Activated CD8-positive, alpha-beta T cell treated with anti-CD3 and anti-CD28 coated beads, Interleukin-2, amount 10 ng/mL, durations not matched to agents 7 days and 5 days (primary cell): ENCODE results near the gene OR6J1. TPM values are rescaled to one million over a fixed set of nuclear protein-coding genes. Genes with fewer than 3 reads are reported as not detected.

ENCODE experiments used
- ATAC-seq: fragments of 150-1000 bp; cut with Tn5 transposase; one replicate; pipeline ENCODE4 v1.10.0; 2021; ENCODE audit warnings: moderate library complexity
- CTCF ChIA-PET: fragments of 350-600 bp; sonication (Branson Sonifier 250); formaldehyde crosslinking; loops from one replicate; lab custom pipeline; 2021; ENCODE audit warnings: antibody characterized with exemption; lab: Charles Lee
- POLR2A ChIA-PET: fragments of 350-600 bp; sonication (Branson Sonifier 250); formaldehyde crosslinking; loops from one replicate; lab custom pipeline; 2021; ENCODE audit warnings: antibody characterized with exemption; lab: Charles Lee
- DNase-seq: peaks from one replicate; pipeline ENCODE4 v3.0.0-alpha.2; 2020
- H3K27ac Mint-ChIP-seq: one replicate; pipeline ENCODE4 v1.8.0; 2021; ENCODE audit warnings: mild to moderate bottlenecking, mixed read lengths
- H3K27me3 Mint-ChIP-seq: one replicate; pipeline ENCODE4 v1.8.0; 2021; ENCODE audit warnings: low read depth, mixed read lengths
- H3K36me3 Mint-ChIP-seq: one replicate; pipeline ENCODE4 v1.8.0; 2021; ENCODE audit warnings: low read depth, mixed read lengths
- H3K4me1 Mint-ChIP-seq: one replicate; pipeline ENCODE4 v1.8.0; 2021; ENCODE audit warnings: low read depth, mixed read lengths
- H3K4me3 Mint-ChIP-seq: one replicate; pipeline ENCODE4 v1.8.0; 2021; ENCODE audit warnings: mild to moderate bottlenecking, mixed read lengths
- H3K9me3 Mint-ChIP-seq: one replicate; pipeline ENCODE4 v1.8.0; 2022; ENCODE audit warnings: mixed read lengths; ENCODE audit not compliant: insufficient read depth
- total RNA-seq, 2 experiments: library from RNA; stranded (reverse); gene quantifications; one replicate each; pipeline ENCODE4 v1.2.3, GENCODE V29; 2021

The OR6J1 gene
- total RNA-seq, 2 experiments from 2014 or later, result not detected

GRCh38 chr14:22601996-22602395, 42.2 kb downstream of the OR6J1 start:
- H3K27ac Mint-ChIP-seq, result no peak overlapping the region
- H3K9me3 Mint-ChIP-seq, result no peaks in the 10 kb centered on the region
- no peak for ATAC-seq
- ChIA-PET CTCF (interaction anchor here (0.8 to 5.1 kb wide), 5 partner anchors 12 to 750 kb away, joined by 3 to 64 read pairs (median 3); partner anchors contain the start of gene DAD1), POLR2A (interaction anchor here (5.4 kb wide), 1 partner anchor 13 kb away, joined by 42 read pairs; the partner anchor contains the start of gene DAD1)
- DNase-seq, result no peak
- H3K27me3 Mint-ChIP-seq, result peaks cover 2% of the 10 kb centered on the region
- no peak overlapping the region for H3K4me3 Mint-ChIP-seq
- peaks cover 23% of the 10 kb centered on the region for H3K36me3 Mint-ChIP-seq
- H3K4me1 Mint-ChIP-seq, result peaks cover 30% of the 10 kb centered on the region

GRCh38 chr14:22601456-22601855, 42.7 kb downstream of the OR6J1 start:
- Mint-ChIP-seq H3K4me3 (no peak overlapping the region), H3K36me3 (peaks cover 20% of the 10 kb centered on the region), H3K27me3 (peaks cover 5% of the 10 kb centered on the region), H3K4me1 (peaks cover 30% of the 10 kb centered on the region), H3K27ac (no peak overlapping the region), H3K9me3 (no peaks in the 10 kb centered on the region)
- no peak for DNase-seq
- no peak for ATAC-seq
- CTCF ChIA-PET, result interaction anchor here (0.8 to 5.1 kb wide), 6 partner anchors 11 to 750 kb away, joined by 3 to 64 read pairs (median 4); partner anchors contain the start of gene DAD1
- POLR2A ChIA-PET, result interaction anchor here (5.4 kb wide), 1 partner anchor 12 kb away, joined by 42 read pairs; the partner anchor contains the start of gene DAD1

- ATAC-seq, result no peak
- H3K36me3 Mint-ChIP-seq, result peaks cover 18% of the 10 kb centered on the region
- ChIA-PET POLR2A (interaction anchor here (0.6 to 5.4 kb wide), 4 partner anchors 11 to 183 kb away, joined by 3 to 42 read pairs (median 3); partner anchors contain the start of genes DAD1 and OXA1L), CTCF (interaction anchor here (0.6 to 5.1 kb wide), 6 partner anchors 10 to 622 kb away, joined by 3 to 64 read pairs (median 7); partner anchors contain the start of gene DAD1)
- H3K27me3 Mint-ChIP-seq, result peaks cover 9% of the 10 kb centered on the region
- no peak overlapping the region for H3K27ac Mint-ChIP-seq
- no peak overlapping the region for H3K4me3 Mint-ChIP-seq
- H3K9me3 Mint-ChIP-seq, result no peaks in the 10 kb centered on the region
- peaks cover 30% of the 10 kb centered on the region for H3K4me1 Mint-ChIP-seq
- no peak for DNase-seq
Observed at GRCh38 chr14:22600027-22600426, 44.1 kb downstream of the OR6J1 start.

- ChIA-PET POLR2A (interaction anchor here (0.6 to 5.4 kb wide), 3 partner anchors 10 to 167 kb away, joined by 3 to 42 read pairs (median 10); partner anchors contain the start of genes DAD1 and OXA1L), CTCF (interaction anchor here (0.6 to 5.1 kb wide), 16 partner anchors 8 to 621 kb away, joined by 3 to 64 read pairs (median 4); partner anchors contain the start of genes DAD1 and PRMT5)
- peaks cover 15% of the 10 kb centered on the region for H3K27me3 Mint-ChIP-seq
- peak overlapping the region; percentile 92 for H3K4me3 Mint-ChIP-seq
- DNase-seq (no peak), ATAC-seq (no peak)
- H3K4me1 Mint-ChIP-seq, result peaks cover 30% of the 10 kb centered on the region
- no peaks in the 10 kb centered on the region for H3K9me3 Mint-ChIP-seq
- H3K27ac Mint-ChIP-seq, result no peak overlapping the region
- peaks cover 18% of the 10 kb centered on the region for H3K36me3 Mint-ChIP-seq
Observed at GRCh38 chr14:22599349-22599748, 44.8 kb downstream of the OR6J1 start.

GRCh38 chr14:22598896-22599244, 45.3 kb downstream of the OR6J1 start:
- CTCF ChIA-PET, result interaction anchor here (0.6 to 5.1 kb wide), 17 partner anchors 8 to 620 kb away, joined by 3 to 64 read pairs (median 3); partner anchors contain the start of genes DAD1 and PRMT5
- peak overlapping the region; percentile 84 for H3K27ac Mint-ChIP-seq
- H3K4me1 Mint-ChIP-seq, result peaks cover 30% of the 10 kb centered on the region
- peaks cover 18% of the 10 kb centered on the region for H3K27me3 Mint-ChIP-seq
- peak; percentile 43 for DNase-seq
- POLR2A ChIA-PET, result interaction anchor here (0.7 to 5.4 kb wide), 6 partner anchors 9 to 172 kb away, joined by 3 to 42 read pairs (median 4); partner anchors contain the start of genes DAD1 and OXA1L
- peak overlapping the region; percentile 92 for H3K4me3 Mint-ChIP-seq
- H3K36me3 Mint-ChIP-seq, result peaks cover 16% of the 10 kb centered on the region
- no peaks in the 10 kb centered on the region for H3K9me3 Mint-ChIP-seq
- ATAC-seq, result peak; percentile 53

- peak; percentile 91 for ATAC-seq
- Mint-ChIP-seq H3K27ac (peak within 1 kb of the TSS; percentile 84), H3K36me3 (peaks cover 14% of the 10 kb centered on the region), H3K27me3 (peaks cover 19% of the 10 kb centered on the region), H3K4me3 (peak within 1 kb of the TSS; percentile 92), H3K9me3 (no peaks in the 10 kb centered on the region), H3K4me1 (peaks cover 30% of the 10 kb centered on the region)
- CTCF ChIA-PET, result interaction anchor here (0.7 to 5.1 kb wide), 19 partner anchors 8 to 620 kb away, joined by 3 to 64 read pairs (median 3); partner anchors contain the start of genes DAD1 and PRMT5
- POLR2A ChIA-PET, result interaction anchor here (0.7 to 5.4 kb wide), 7 partner anchors 9 to 217 kb away, joined by 3 to 42 read pairs (median 3); partner anchors contain the start of genes DAD1, OXA1L and SLC7A7
- peak; percentile 77 for DNase-seq
Observed at GRCh38 chr14:22598099-22598895, 45.9 kb downstream of the OR6J1 start, which contains the start of gene ABHD4. ABHD4 (plus strand) TSS chr14:22598300; CDS start chr14:22598307, 7 bp downstream.

GRCh38 chr14:22597771-22598098, 46.4 kb downstream of the OR6J1 start:
- Mint-ChIP-seq H3K4me3 (peak overlapping the region; percentile 92), H3K27ac (peak overlapping the region; percentile 51), H3K27me3 (peaks cover 20% of the 10 kb centered on the region), H3K36me3 (peaks cover 10% of the 10 kb centered on the region), H3K4me1 (peaks cover 30% of the 10 kb centered on the region), H3K9me3 (no peaks in the 10 kb centered on the region)
- CTCF ChIA-PET, result interaction anchor here (0.7 to 5.1 kb wide), 6 partner anchors 8 to 522 kb away, joined by 3 to 64 read pairs (median 4); partner anchors contain the start of gene DAD1
- ATAC-seq (no peak), DNase-seq (no peak)
- POLR2A ChIA-PET, result interaction anchor here (0.9 to 5.4 kb wide), 4 partner anchors 9 to 217 kb away, joined by 3 to 42 read pairs (median 7); partner anchors contain the start of genes DAD1, OXA1L and SLC7A7

- Mint-ChIP-seq H3K27me3 (peaks cover 20% of the 10 kb centered on the region), H3K9me3 (no peaks in the 10 kb centered on the region), H3K4me3 (peak overlapping the region; percentile 92), H3K27ac (no peak overlapping the region), H3K4me1 (peaks cover 30% of the 10 kb centered on the region), H3K36me3 (peaks cover 5% of the 10 kb centered on the region)
- POLR2A ChIA-PET, result interaction anchor here (0.9 to 5.4 kb wide), 4 partner anchors 8 to 218 kb away, joined by 3 to 42 read pairs (median 4); partner anchors contain the start of genes DAD1 and SLC7A7
- DNase-seq (no peak), ATAC-seq (no peak)
- CTCF ChIA-PET, result interaction anchor here (0.7 to 5.1 kb wide), 8 partner anchors 7 to 523 kb away, joined by 3 to 64 read pairs (median 3); partner anchors contain the start of gene DAD1
Observed at GRCh38 chr14:22597265-22597664, 46.9 kb downstream of the OR6J1 start.

- Mint-ChIP-seq H3K4me1 (peaks cover 25% of the 10 kb centered on the region), H3K27me3 (peaks cover 22% of the 10 kb centered on the region), H3K9me3 (no peaks in the 10 kb centered on the region), H3K27ac (no peak overlapping the region), H3K4me3 (no peak overlapping the region), H3K36me3 (no peaks in the 10 kb centered on the region)
- POLR2A ChIA-PET, result interaction anchor here (1.1 to 1.5 kb wide), 2 partner anchors 26 to 333 kb away, joined by 3 read pairs; partner anchors contain the start of gene PRMT5
- ATAC-seq, result no peak
- no peak for DNase-seq
- CTCF ChIA-PET, result interaction anchor here (0.8 to 3.8 kb wide), 4 partner anchors 12 to 256 kb away, joined by 3 to 33 read pairs (median 3); no protein-coding TSS in a partner anchor
Observed at GRCh38 chr14:22596354-22596879, 47.7 kb downstream of the OR6J1 start.

GRCh38 chr14:22594156-22594716, 49.9 kb downstream of the OR6J1 start:
- H3K9me3 Mint-ChIP-seq, result no peaks in the 10 kb centered on the region
- H3K4me3 Mint-ChIP-seq, result no peak overlapping the region
- H3K27ac Mint-ChIP-seq, result no peak overlapping the region
- ATAC-seq (no peak), DNase-seq (no peak)
- H3K4me1 Mint-ChIP-seq, result peaks cover 33% of the 10 kb centered on the region
- CTCF ChIA-PET, result interaction anchor here (1.0 to 6.6 kb wide), 3 partner anchors 22 to 59 kb away, joined by 3 to 123 read pairs (median 4); no protein-coding TSS in a partner anchor
- peaks cover 24% of the 10 kb centered on the region for H3K27me3 Mint-ChIP-seq
- H3K36me3 Mint-ChIP-seq, result no peaks in the 10 kb centered on the region
- POLR2A ChIA-PET, result no interaction called here
